Loucy (cell line): Measurements from ENCODE around the gene GRIN2B.

ENCODE experiments used
- H2AFZ ChIP-seq: fragments of 200-600 bp; sonication (generic); 2 replicates; pipeline ENCODE4 v1.6.0; 2016; ENCODE audit warnings: antibody characterized with exemption, mild to moderate bottlenecking, low read length, moderate library complexity
- H3F3A ChIP-seq: fragments of 200-600 bp; 2 replicates; pipeline ENCODE4 v1.6.0; 2016; ENCODE audit warnings: antibody characterized with exemption, low read depth, mild to moderate bottlenecking
- H3K27me3 ChIP-seq: fragments of 200-600 bp; sonication (generic); 2 replicates; pipeline ENCODE4 v1.6.1; 2014; ENCODE audit warnings: low read length, mild to moderate bottlenecking; ENCODE audit not compliant: insufficient read depth, poor library complexity, severe bottlenecking
- H3K36me3 ChIP-seq: fragments of 200-600 bp; sonication (generic); 2 replicates; pipeline ENCODE4 v1.6.1; 2016; ENCODE audit warnings: low read length; ENCODE audit not compliant: insufficient read depth
- H3K4me1 ChIP-seq: fragments of 200-600 bp; sonication (generic); 2 replicates; pipeline ENCODE4 v1.5.1; 2014; ENCODE audit warnings: low read length, mild to moderate bottlenecking; ENCODE audit not compliant: insufficient read depth, poor library complexity, severe bottlenecking
- H3K4me2 ChIP-seq: fragments of 200-600 bp; sonication (generic); 2 replicates; pipeline ENCODE4 v1.6.0; 2014; ENCODE audit warnings: antibody characterized with exemption, low read length, low read depth, mild to moderate bottlenecking; ENCODE audit not compliant: poor library complexity, severe bottlenecking
- H3K4me3 ChIP-seq: fragments of 200-600 bp; sonication (generic); 2 replicates; pipeline ENCODE4 v1.5.1; 2014; ENCODE audit warnings: low read length, mild to moderate bottlenecking, mixed read lengths; ENCODE audit not compliant: poor library complexity, severe bottlenecking
- H3K79me2 ChIP-seq: fragments of 200-600 bp; sonication (generic); 2 replicates; pipeline ENCODE4 v1.6.1; 2014; ENCODE audit warnings: low read length; ENCODE audit not compliant: insufficient read depth
- H3K9ac ChIP-seq: fragments of 200-600 bp; sonication (generic); 2 replicates; pipeline ENCODE4 v1.6.0; 2014; ENCODE audit warnings: mild to moderate bottlenecking, low read depth, low read length, moderate library complexity; ENCODE audit not compliant: poor library complexity, severe bottlenecking
- H3K9me2 ChIP-seq: fragments of 200-600 bp; sonication (generic); replicated peaks from 2 replicates; pipeline ENCODE4 v1.6.1; 2016; ENCODE audit warnings: low read depth, low read length, mixed read lengths
- H3K9me3 ChIP-seq: fragments of 200-600 bp; sonication (generic); 2 replicates; pipeline ENCODE4 v1.6.1; 2014; ENCODE audit warnings: mild to moderate bottlenecking, antibody characterized with exemption, low read length, low read depth; ENCODE audit not compliant: insufficient read depth
- H4K20me1 ChIP-seq: fragments of 200-600 bp; sonication (generic); 2 replicates; pipeline ENCODE4 v1.6.0; 2014; ENCODE audit warnings: antibody characterized with exemption, low read length, mild to moderate bottlenecking; ENCODE audit not compliant: insufficient read depth, poor library complexity, severe bottlenecking
- EZH2phosphoT487 ChIP-seq: fragments of 200-600 bp; IDR thresholded peaks from 2 replicates; pipeline ENCODE4 v1.6.1; 2018; ENCODE audit warnings: antibody characterized with exemption, mild to moderate bottlenecking, moderate library complexity, borderline replicate concordance
- TF ChIP-seq, protein P1 (sequence below): fragments of 200-600 bp; sonication (generic); conservative IDR thresholded peaks from 2 replicates; pipeline ENCODE4 v1.5.1; 2014; ENCODE audit warnings: mild to moderate bottlenecking, antibody characterized with exemption, low read length

GRIN2B gene

DNA sequence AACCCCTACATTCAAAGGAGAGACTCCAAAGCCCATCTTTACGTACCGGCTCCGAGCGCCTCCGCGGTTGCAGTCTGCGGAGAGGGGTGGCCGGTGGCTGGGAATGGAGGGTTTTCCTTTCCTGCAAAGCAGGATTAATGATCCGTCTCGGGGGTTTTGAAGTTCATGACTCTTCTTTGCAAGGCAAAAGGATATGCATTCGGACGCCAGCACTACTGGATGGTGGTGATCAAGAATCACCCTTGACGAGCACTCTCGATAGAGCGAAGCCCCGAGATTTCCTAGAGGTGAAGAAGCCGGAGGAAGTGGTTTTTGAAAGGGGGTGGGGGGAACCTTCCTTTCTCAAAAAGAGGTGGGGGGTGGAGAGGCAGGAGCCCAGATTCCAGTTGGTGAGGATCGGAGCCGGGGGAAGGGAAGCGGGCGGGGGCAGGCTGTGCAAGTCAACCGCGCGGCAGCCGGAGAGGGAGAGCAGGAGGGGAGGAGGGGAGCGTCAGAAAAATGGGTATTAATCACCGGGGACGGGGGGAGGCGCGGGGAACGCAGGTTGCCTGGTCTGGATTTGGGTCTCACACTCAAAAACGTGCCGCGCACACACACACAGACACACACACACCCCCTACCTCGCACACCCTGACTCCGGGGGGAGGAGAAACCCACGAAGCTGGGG, at the start of gene GRIN2B:
TSS of gene GRIN2B (minus strand) at position 307 of the 667 bp plus-strand sequence. CDS start 115,394 bp downstream, outside the sequence.
- Histone ChIP-seq H3K4me3 (no peak within 1 kb of the TSS), H4K20me1 (no peaks in the 10 kb centered on the region), H3K79me2 (no peaks in the 10 kb centered on the region), H3K9me2 (no peaks in the 10 kb centered on the region), H3K36me3 (no peaks in the 10 kb centered on the region), H3K4me1 (no peaks in the 10 kb centered on the region), H3F3A (no peaks in the 10 kb centered on the region), H2AFZ (no peak within 1 kb of the TSS), H3K9me3 (no peaks in the 10 kb centered on the region), H3K9ac (no peak within 1 kb of the TSS), H3K4me2 (no peak within 1 kb of the TSS), H3K27me3 (no peaks in the 10 kb centered on the region)
- TF ChIP-seq, protein P1, sequence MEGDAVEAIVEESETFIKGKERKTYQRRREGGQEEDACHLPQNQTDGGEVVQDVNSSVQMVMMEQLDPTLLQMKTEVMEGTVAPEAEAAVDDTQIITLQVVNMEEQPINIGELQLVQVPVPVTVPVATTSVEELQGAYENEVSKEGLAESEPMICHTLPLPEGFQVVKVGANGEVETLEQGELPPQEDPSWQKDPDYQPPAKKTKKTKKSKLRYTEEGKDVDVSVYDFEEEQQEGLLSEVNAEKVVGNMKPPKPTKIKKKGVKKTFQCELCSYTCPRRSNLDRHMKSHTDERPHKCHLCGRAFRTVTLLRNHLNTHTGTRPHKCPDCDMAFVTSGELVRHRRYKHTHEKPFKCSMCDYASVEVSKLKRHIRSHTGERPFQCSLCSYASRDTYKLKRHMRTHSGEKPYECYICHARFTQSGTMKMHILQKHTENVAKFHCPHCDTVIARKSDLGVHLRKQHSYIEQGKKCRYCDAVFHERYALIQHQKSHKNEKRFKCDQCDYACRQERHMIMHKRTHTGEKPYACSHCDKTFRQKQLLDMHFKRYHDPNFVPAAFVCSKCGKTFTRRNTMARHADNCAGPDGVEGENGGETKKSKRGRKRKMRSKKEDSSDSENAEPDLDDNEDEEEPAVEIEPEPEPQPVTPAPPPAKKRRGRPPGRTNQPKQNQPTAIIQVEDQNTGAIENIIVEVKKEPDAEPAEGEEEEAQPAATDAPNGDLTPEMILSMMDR: no peak
- no peak for TF ChIP-seq EZH2phosphoT487

DNA sequence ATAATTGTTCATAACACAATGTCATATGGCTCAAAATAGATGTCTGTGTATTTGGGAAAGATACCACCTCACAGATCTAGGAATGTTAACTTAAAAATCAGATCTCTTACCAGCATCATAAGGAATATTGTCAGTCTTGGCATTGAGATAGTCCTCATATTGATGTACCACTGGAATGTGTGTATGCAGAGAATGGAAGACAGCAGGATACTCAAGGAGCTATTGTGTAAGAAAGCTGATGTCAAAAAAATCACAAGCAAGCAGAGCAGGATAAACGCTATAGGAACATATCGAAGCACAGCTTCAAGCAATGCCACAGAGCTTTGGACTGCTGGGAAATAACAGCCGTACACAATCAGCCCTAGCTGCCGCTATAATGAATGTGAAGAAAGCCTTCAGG, 45.1 kb upstream of the GRIN2B start:
- H3K27me3 ChIP-seq: no peaks in the 10 kb centered on the region
- no peaks in the 10 kb centered on the region for H3K9me3 ChIP-seq
- no peak overlapping the region for H3K4me2 ChIP-seq
- H3K9me2 ChIP-seq: no peaks in the 10 kb centered on the region
- no peak overlapping the region for H3K4me3 ChIP-seq
- no peaks in the 10 kb centered on the region for H3K4me1 ChIP-seq
- H3K36me3 ChIP-seq: no peaks in the 10 kb centered on the region
- H3K79me2 ChIP-seq: no peaks in the 10 kb centered on the region
- no peaks in the 10 kb centered on the region for H3F3A ChIP-seq
- H4K20me1 ChIP-seq: no peaks in the 10 kb centered on the region
- H2AFZ ChIP-seq: no peak overlapping the region
- no peak overlapping the region for H3K9ac ChIP-seq
- TF ChIP-seq EZH2phosphoT487: no peak
- TF ChIP-seq, protein P1: no peak

DNA sequence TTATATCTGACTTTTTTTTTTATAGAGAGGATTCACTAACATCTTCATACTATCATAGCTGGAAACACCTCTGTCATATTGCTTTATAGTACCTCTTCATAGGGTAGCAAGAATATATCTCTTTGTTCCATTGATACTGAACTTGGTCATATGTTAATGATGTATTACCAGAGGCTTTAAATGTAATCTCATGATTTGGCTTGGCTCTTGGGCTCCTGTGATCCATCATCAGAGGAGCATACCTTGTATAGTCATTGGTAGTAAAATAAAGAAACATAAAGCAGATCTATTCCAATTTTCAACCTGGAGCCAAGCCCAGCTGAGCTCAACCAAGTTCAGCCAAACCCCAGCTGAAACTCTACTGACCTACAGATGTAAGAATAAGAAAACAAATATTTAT, 43.2 kb upstream of the GRIN2B start:
- Histone ChIP-seq H3K4me3 (no peak overlapping the region), H2AFZ (no peak overlapping the region), H3K79me2 (no peaks in the 10 kb centered on the region), H3K36me3 (no peaks in the 10 kb centered on the region), H3K9me2 (no peaks in the 10 kb centered on the region), H3K9me3 (no peaks in the 10 kb centered on the region), H3K4me2 (no peak overlapping the region), H3F3A (no peaks in the 10 kb centered on the region), H3K27me3 (no peaks in the 10 kb centered on the region), H4K20me1 (no peaks in the 10 kb centered on the region), H3K9ac (no peak overlapping the region), H3K4me1 (no peaks in the 10 kb centered on the region)
- TF ChIP-seq EZH2phosphoT487: no peak
- TF ChIP-seq, protein P1: no peak
